AG20443 (cell line): Measurements from ENCODE around the gene TRAK1.
A peak's percentile ranks its signal among the peaks of the same experiment; 100 is the strongest.
"Not testable (repeated sequence)": the region's sequence is repeated elsewhere in the genome, so short reads cannot be mapped to it uniquely, and the experiment has no call there.

ENCODE experiments used
- DNase-seq: peaks from one replicate; pipeline ENCODE4 v3.0.0; 2012; ENCODE audit warnings: low spot score, mixed read lengths

The TRAK1 gene

GRCh38 chr3:42097566-42097946 lies 6.4 kb downstream of the TRAK1 start:
- DNase-seq: no peak

DNA sequence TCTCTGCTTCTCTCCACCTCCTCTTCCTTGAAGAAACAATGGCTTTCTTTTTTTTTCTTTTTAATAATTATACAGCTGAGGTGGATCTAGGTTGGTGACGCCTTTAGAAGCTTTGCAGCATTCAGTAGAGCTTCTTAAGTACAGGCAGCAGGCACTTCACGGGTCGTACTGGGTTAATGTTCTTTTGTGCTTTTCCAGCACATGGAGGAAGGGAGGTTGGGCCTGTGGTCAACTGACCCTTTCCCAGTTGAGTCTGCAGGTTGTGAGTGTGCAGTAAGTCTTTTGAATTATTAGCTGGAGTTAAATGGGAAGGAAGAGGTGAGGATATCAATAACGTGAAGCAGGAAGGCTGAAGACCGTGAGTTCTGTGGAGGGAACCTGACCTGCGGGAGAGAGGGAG lies 7.0 kb downstream of the TRAK1 start:
- DNase-seq: no peak

DNA sequence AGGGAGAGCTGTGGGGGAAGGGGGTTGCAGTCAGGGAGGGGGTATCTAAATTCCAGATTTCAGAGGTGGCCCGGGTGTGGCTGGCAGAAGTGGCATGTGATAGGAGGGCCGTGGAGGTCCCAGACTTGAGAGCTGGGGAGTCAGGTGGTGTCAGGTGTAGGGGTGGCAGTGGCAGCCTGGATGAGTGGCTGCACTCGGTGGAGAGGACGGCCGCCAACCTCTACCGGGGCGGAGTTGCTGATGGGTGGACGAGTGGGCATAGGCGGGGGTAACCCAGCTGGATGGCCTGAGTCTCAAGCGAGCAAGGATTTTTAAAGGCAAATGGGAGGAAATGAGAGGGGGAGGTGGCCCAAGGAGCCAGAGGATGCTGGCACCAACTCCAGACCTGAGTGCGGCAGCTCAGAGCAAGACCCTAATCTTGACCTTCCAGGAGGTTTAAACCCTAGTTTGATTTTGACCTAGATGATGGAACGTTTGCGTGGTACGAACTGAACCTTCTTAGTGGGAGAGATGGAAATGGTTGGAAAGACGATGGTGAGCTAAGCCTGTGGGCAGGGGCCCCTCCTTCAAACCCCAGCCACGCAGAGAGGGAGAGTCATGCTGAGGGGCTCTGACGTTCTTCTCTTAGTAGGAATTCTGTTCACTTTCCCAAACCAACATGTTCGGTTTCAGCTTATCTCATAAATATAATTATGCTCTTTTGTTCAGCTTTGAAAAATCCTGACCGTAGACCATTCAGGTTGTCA lies 8.0 kb downstream of the TRAK1 start:
- peak; percentile 21 for DNase-seq

DNA sequence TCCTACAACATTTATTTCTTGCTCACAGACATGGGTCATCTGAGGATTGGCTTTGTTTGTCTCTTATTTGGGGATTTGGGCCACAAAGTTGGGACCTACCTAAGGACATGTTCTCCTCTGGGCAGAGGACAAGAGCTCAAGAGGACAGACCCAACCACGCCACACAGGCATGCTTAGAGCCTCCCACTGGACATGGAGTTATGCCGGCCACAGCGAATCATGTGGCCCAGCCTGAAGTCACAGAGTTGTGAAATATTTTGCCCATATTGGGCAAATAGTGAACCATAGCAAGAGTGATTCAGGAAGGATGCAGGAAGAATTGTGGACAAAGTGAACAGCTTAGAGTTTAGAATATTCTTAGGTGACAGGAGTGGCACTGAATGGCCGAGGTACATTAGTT lies 9.9 kb downstream of the TRAK1 start:
- DNase-seq: peak; percentile 89

DNA sequence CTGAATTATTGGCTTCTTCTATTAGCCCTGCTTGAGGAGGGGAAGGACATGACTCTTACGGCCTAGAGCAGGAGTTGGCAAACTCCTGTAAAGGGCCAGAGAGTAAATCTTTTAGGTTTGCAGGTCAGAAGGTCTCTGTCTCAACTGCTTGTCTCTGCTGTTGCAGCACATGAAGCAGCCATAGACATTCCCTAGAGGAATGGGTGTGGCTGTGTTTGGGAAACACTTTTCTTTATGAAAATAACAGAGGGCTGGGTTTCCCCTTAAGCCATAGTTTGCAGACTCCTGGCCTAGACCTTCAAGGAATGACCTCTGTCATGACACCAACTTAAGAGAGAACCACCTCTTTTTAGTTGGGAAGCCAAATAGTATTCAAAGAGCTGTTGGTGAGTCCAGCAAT lies 10.3 kb downstream of the TRAK1 start:
- DNase-seq: no peak

DNA sequence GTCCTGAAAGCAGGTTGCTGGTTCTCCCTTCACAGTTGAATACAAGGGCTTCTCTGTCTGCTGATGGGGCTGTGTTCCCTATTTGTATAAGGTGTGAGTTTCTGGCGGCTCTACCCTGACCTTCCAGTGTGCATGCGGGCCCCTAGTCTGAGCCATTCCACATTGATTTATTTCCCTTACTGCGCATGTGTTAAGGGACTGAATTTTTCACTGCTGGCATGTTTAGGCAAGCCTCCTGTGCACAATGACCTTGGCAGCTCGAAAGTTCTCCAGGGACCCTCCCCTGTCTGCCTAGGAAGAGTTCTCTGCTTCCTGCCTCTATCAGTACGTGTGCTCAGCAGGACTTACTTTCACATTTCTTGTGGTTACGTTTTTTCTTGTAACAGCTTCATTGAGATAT lies 11.4 kb downstream of the TRAK1 start:
- no peak for DNase-seq

- not testable (repeated sequence) for DNase-seq
Observed at GRCh38 chr3:42103921-42104665, 12.9 kb downstream of the TRAK1 start.

DNA sequence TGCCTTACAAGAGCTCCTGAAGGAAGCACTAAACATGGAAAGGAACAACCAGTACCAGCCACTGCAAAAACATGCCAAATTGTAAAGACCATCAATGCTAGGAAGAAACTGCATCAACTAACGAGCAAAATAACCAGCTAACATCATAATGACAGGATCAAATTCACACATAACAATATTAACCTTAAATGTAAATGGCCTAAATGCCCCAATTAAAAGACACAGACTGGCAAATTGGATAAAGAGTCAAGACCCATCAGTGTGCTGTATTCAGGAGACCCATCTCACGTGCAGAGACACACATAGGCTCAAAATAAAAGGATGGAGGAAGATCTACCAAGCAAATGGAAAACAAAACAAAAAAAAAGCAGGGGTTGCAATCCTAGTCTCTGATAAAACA lies 14.8 kb downstream of the TRAK1 start:
- not testable (repeated sequence) for DNase-seq

DNA sequence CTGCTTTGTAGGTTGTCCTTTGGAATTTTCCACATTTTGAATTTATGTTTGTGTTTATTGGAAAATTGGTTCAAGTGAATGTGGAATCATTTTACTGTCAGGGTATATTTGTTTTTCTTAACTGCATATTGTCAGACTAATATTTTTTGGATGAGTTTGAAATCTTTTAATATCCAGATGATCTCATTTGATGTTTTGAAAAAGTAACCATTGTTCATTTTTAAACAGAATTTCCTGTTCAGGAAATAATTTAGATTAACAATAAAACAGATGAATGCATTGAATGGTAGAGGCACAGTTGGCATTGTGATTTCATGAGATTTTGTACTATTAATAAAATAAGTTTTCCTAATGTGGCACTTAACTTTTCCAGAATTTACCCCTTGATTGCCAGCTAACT lies 15.5 kb downstream of the TRAK1 start:
- no peak for DNase-seq

GRCh38 chr3:42110631-42111030 lies 19.5 kb downstream of the TRAK1 start:
- DNase-seq: no peak

DNA sequence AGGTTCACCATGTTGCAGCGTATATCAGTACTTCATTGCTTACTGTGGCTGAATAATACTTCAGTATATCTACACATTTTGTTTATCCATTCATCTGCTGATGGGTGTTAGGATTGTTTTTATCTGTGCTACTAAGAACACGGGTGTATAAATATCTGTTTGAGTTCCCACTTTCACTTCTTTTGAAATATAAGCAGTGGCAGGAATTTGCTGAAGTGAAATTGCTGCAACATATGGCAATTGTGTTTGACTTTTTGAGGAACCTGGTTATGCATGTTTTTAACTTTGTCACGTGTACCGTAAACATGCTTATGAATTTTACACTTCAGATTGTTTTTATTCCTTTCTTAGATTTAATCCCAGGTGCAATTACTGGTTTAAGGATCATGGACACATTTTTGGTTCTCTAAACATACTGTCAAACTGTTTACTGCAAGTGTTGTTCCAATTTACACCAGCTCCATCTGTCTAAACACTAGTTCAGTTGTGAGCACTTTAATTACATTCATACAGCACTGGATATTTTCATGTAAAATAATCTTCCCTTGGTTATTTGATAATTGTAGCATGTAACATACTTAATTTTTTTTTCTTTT lies 23.1 kb downstream of the TRAK1 start:
- DNase-seq: no peak

GRCh38 chr3:42115215-42115614 lies 24.1 kb downstream of the TRAK1 start:
- no peak for DNase-seq

DNA sequence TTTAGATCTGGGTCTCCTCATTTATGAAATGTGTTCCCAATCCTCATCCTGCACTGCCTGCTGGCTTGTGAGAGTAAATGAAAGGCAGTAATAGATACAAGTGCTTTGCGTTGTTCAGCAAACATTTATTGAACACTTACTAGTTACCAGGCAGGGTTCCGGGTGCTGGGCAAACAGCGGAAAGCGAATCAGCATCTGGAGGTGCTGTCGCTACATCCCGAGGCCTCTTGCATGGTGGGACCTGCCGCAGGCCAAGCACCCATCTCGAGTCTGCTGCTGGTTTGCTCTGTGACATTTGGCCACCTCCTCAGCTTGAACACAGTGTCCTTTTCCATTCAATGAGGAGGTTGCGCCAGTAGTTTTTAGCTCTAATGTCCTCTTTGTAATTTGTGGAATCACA lies 24.8 kb downstream of the TRAK1 start:
- DNase-seq: no peak

DNA sequence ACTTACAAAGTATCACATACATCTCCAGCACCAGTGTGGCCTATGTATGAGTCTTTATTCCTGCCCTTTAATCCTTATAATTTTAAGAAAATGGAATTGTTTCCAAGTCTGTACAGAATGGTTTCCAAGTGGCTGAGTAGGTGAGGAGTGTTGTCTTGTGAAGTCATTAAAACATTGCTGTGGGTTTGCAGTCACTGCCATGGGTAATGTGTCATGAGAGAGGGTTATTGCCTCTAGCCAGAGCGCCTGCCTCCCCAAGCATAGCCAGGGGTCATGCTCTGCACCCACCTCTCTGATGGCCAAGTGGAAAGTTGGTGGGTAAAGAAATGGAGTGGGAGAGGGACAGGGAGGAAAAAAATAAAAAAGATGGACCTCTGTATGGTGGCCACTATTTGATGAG lies 25.3 kb downstream of the TRAK1 start:
- DNase-seq: peak; percentile 40

- DNase-seq: peak; percentile 61
Observed at GRCh38 chr3:42117175-42118008, 26.2 kb downstream of the TRAK1 start.

DNA sequence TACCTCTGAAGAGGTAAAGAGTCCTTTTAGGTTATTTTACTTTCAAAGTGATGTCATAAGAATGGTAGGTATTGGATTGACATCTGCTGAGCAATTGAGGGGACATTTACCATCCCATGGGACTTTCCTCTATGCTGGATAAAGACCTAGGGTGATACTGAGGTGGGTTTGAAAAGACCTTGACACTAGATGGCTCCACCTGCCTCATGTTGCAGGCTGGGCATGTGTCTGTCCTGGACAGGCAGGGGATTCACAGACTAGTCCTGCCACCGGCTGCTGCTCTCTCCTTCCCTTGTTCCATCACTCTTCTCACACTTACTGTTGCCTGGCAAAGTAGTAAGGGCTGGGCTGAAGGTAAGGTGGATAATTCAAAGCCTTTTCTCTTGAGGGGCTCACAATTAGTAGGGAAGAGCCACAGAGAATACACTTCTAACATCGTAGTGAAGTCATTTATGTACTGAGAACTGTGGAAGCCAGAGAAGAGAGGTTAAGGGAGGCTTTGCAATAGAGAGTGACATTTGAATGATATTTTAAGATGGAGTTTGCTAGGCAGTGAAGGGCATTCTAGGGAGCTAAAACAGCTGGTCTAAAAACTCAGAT lies 27.7 kb downstream of the TRAK1 start:
- no peak for DNase-seq

GRCh38 chr3:42119561-42120355 lies 28.6 kb downstream of the TRAK1 start:
- DNase-seq: no peak

- DNase-seq: no peak
Observed at GRCh38 chr3:42120866-42121265, 29.7 kb downstream of the TRAK1 start.

DNA sequence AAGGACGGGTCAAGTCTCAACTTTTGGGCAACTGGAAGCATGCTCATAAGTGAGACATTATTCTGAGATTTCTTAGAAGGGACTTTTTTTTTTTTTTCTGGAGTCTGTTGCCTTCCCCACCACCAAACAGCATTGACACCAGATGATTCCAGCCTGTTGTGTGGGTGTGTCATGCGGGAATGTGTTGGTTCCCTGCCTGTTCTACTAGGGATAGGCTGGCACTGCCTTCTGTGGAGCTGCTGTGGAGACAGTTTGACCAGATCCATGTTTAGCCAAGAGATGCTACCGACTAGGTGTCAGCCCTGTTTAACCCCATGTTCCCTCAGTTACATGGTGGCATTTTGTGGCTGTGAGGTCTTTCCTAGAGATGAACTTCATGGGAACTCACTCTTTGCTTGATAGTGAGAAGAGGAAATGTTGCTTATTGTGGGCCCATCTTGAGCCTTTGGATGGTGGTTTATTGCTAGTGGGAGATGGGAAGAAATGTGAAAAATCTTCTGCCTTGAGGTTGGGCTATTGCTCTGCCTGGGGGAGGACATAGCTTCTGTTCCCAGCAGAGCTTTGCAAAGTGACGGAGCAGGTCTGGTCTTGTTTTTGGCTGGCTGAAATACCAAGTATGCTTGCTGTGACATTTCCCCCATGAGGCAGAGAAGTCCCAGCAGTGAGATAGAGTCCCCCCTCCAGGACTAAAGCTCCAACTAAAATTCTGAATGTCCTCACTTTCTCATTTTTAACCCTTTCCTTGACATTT lies 31.3 kb downstream of the TRAK1 start:
- peak; percentile 84 for DNase-seq

DNA sequence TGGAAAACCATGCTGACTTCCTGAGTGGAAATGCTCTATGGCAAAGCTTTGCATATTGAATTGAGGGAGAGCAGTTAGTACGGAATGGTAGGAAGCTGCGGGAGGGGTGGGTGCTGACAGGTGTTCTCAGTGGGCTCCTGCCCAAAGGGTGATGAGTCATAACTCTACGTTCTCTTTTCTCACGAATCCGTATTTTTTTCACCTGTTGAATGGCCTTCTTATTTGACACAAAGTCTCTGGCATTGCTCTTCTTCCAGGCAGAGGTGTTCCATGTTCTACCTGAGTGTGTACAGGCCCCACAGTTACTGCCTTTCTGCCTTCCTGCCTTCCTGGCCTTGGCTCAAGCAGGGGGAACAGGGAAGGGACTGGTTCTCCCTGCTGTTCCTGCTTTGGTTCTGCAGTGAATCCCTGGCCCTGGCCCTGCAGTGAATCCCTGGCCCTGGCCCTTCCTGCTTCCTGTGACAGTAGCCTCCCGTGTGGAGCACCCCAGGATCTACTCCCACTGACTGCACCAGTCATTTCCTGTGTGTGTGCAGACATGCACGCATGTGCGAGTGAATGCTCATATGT lies 31.9 kb downstream of the TRAK1 start:
- no peak for DNase-seq
